HepG2 (cell line): Measurements from ENCODE around the gene IPO13. TPM values are rescaled to one million over a fixed set of nuclear protein-coding genes. Genes with fewer than 3 reads are reported as not detected.

Source experiments
- ATM ChIP-seq: fragments of 450-650 bp; IDR thresholded peaks from 2 replicates; pipeline ENCODE4 v1.7.1; 2017; ENCODE audit warnings: mild to moderate bottlenecking, borderline replicate concordance
- ESRRA ChIP-seq: sonication (generic); formaldehyde crosslinking; IDR thresholded peaks from 2 replicates; pipeline ENCODE4 v1.5.1; 2020; ENCODE audit warnings: mild to moderate bottlenecking, low read depth, missing genetic modification reagents
- HMG20A ChIP-seq: IDR thresholded peaks from 2 replicates; pipeline ENCODE4 v1.6.1; 2016; ENCODE audit warnings: borderline replicate concordance
- HNF4A ChIP-seq: sonication (generic); formaldehyde crosslinking; IDR thresholded peaks from 2 replicates; pipeline ENCODE4 v1.4.0; 2020; ENCODE audit warnings: missing genetic modification reagents
- HNRNPH1 ChIP-seq: fragments of 200-400 bp; formaldehyde crosslinking; optimal IDR thresholded peaks from 2 replicates; pipeline ENCODE3; 2017; ENCODE audit warnings: mild to moderate bottlenecking, low read depth, low read length
- IKZF1 ChIP-seq: fragments of 450-650 bp; IDR thresholded peaks from 2 replicates; pipeline ENCODE4 v1.7.1; 2016
- JUND ChIP-seq: sonication (generic); formaldehyde crosslinking; IDR thresholded peaks from 2 replicates; pipeline ENCODE4 v1.8.0; 2022; ENCODE audit warnings: mild to moderate bottlenecking, missing genetic modification reagents
- KLF13 ChIP-seq: sonication (generic); formaldehyde crosslinking; IDR thresholded peaks from 2 replicates; pipeline ENCODE4 v1.4.0; 2020; ENCODE audit warnings: mild to moderate bottlenecking, missing genetic modification reagents
- ONECUT2 ChIP-seq: sonication (generic); formaldehyde crosslinking; IDR thresholded peaks from 2 replicates; pipeline ENCODE4 v1.4.0; 2020; ENCODE audit warnings: missing genetic modification reagents
- RBFOX2 ChIP-seq: fragments of 200-400 bp; formaldehyde crosslinking; IDR thresholded peaks from 2 replicates; pipeline ENCODE4 v1.6.1; 2017; ENCODE audit warnings: low read depth, mild to moderate bottlenecking, low read length
- RXRA ChIP-seq: sonication (generic); formaldehyde crosslinking; IDR thresholded peaks from 2 replicates; pipeline ENCODE4 v1.5.1; 2020; ENCODE audit warnings: missing genetic modification reagents
- SMYD3 ChIP-seq: sonication (generic); formaldehyde crosslinking; IDR thresholded peaks from 2 replicates; pipeline ENCODE4 v1.8.1; 2023; ENCODE audit warnings: mild to moderate bottlenecking, missing genetic modification reagents
- ZNF83 ChIP-seq: sonication (generic); formaldehyde crosslinking; IDR thresholded peaks from 2 replicates; pipeline ENCODE4 v1.4.0; 2020; ENCODE audit warnings: missing genetic modification reagents, mild to moderate bottlenecking, borderline replicate concordance
- ZSCAN29 ChIP-seq: sonication (generic); formaldehyde crosslinking; conservative IDR thresholded peaks from 2 replicates; pipeline ENCODE4 v1.4.0; 2020; ENCODE audit warnings: mild to moderate bottlenecking, missing genetic modification reagents
- polyA plus RNA-seq, 8 experiments: library from polyadenylated mRNA; depleted of rRNA in 3 of 8; stranded (reverse) in 7 of 8; unstranded in 1 of 8; fragments of >200 nt; fragmentation: Illumina TruSeq in 4 of 8; extraction: Trizol in 4 of 8; gene quantifications; 2 replicates each; pipeline versions ENCODE4 v1.2.1 to v1.2.3, GENCODE V29; 2011 to 2016; ENCODE audit warnings: low read depth in 4 of 8, missing spikeins in 1 of 8, mixed read lengths in 1 of 8; ENCODE audit not compliant: insufficient read depth in 1 of 8
- total RNA-seq, 5 experiments: library from RNA; depleted of rRNA; stranded (reverse); fragments of >200 nt; fragmentation: Illumina TruSeq; extraction: Trizol; gene quantifications; 2 replicates each; pipeline ENCODE4 v1.2.3, GENCODE V29; 2016; ENCODE audit warnings: low read depth in 1 of 5
- TF ChIP-seq, protein P1 (sequence below): sonication (generic); formaldehyde crosslinking; IDR thresholded peaks from 2 replicates; pipeline ENCODE4 v1.4.0; 2020; ENCODE audit warnings: low read depth, mild to moderate bottlenecking, missing genetic modification reagents
- TF ChIP-seq, protein P2 (sequence below): sonication (generic); formaldehyde crosslinking; IDR thresholded peaks from 2 replicates; pipeline ENCODE4 v1.4.0; 2020; ENCODE audit warnings: mild to moderate bottlenecking, missing genetic modification reagents
- TF ChIP-seq, protein P3 (sequence below): sonication (generic); formaldehyde crosslinking; IDR thresholded peaks from 2 replicates; pipeline ENCODE4 v1.4.0; 2020; ENCODE audit warnings: missing genetic modification reagents, borderline replicate concordance
- TF ChIP-seq, protein P4 (sequence below): sonication (generic); formaldehyde crosslinking; IDR thresholded peaks from 2 replicates; pipeline ENCODE4 v1.5.0; 2020; ENCODE audit warnings: missing genetic modification reagents
- TF ChIP-seq, protein P5 (sequence below): sonication (generic); formaldehyde crosslinking; IDR thresholded peaks from 2 replicates; pipeline ENCODE4 v1.4.0; 2020; ENCODE audit warnings: mild to moderate bottlenecking, missing genetic modification reagents
- TF ChIP-seq, protein P6 (sequence below): sonication (generic); formaldehyde crosslinking; IDR thresholded peaks from 2 replicates; pipeline ENCODE4 v1.8.1; 2022; ENCODE audit warnings: mild to moderate bottlenecking, missing genetic modification reagents

Gene IPO13
- total and polyA plus RNA-seq, 2 of the 13 experiments (the other 11 are each of a cell fraction or from before 2014, with no cell fraction given), result 12.9 to 15.6 TPM

DNA sequence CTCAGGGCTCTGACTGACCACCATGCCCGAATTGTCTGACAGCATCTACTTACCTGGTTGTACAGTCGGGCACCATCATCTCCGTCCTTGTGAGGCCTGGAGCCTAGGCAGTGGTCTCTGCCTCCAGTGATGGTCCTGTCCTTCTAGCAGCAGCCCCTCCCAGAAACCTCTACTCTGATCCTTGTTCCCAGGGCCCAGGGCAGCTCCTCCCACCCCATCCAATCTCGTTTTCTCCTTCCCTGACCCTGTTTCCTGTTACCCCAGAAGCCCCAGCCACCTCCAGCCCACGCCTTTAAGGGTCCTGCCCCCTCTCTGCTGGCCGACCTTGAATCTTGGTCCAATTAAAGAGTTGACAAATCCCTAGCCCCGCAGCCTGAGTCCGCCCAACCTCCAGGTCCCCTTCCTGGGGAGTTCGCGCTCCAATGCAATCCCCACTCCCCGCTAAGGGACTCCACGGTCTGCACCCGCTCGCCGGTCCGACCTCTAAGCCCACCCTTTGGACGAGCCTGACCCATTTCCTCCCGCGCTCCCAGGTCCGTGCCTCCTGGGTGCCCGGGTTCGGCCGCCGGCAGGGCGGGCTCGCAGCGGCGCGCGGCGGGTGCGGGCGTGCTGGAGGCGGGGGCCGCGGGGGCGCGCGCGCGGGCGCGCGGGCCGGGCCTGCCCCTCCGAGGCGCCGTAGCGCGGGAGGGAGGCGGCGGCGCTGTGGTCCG lies 32.0 kb downstream of the IPO13 start, which contains the start of gene B4GALT2 (continued):
- TF ChIP-seq, protein P1, sequence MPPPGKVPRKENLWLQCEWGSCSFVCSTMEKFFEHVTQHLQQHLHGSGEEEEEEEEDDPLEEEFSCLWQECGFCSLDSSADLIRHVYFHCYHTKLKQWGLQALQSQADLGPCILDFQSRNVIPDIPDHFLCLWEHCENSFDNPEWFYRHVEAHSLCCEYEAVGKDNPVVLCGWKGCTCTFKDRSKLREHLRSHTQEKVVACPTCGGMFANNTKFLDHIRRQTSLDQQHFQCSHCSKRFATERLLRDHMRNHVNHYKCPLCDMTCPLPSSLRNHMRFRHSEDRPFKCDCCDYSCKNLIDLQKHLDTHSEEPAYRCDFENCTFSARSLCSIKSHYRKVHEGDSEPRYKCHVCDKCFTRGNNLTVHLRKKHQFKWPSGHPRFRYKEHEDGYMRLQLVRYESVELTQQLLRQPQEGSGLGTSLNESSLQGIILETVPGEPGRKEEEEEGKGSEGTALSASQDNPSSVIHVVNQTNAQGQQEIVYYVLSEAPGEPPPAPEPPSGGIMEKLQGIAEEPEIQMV (CRISPR knock-in tag), result no peak; the same call in 1 of the 2 replicates
- TF ChIP-seq, protein P2, sequence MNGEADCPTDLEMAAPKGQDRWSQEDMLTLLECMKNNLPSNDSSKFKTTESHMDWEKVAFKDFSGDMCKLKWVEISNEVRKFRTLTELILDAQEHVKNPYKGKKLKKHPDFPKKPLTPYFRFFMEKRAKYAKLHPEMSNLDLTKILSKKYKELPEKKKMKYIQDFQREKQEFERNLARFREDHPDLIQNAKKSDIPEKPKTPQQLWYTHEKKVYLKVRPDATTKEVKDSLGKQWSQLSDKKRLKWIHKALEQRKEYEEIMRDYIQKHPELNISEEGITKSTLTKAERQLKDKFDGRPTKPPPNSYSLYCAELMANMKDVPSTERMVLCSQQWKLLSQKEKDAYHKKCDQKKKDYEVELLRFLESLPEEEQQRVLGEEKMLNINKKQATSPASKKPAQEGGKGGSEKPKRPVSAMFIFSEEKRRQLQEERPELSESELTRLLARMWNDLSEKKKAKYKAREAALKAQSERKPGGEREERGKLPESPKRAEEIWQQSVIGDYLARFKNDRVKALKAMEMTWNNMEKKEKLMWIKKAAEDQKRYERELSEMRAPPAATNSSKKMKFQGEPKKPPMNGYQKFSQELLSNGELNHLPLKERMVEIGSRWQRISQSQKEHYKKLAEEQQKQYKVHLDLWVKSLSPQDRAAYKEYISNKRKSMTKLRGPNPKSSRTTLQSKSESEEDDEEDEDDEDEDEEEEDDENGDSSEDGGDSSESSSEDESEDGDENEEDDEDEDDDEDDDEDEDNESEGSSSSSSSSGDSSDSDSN (CRISPR knock-in tag), result no peak; the same call in 1 of the 2 replicates
- TF ChIP-seq RBFOX2, result peak; percentile 50; the same call in 1 of the 2 replicates
- no peak for TF ChIP-seq ATM
- TF ChIP-seq JUND (CRISPR knock-in tag), result no peak
- no peak for TF ChIP-seq ONECUT2
- TF ChIP-seq IKZF1, result no peak
- TF ChIP-seq ESRRA (CRISPR knock-in tag), result peak; percentile 32; the same call in 1 of the 2 replicates
- TF ChIP-seq, protein P3, sequence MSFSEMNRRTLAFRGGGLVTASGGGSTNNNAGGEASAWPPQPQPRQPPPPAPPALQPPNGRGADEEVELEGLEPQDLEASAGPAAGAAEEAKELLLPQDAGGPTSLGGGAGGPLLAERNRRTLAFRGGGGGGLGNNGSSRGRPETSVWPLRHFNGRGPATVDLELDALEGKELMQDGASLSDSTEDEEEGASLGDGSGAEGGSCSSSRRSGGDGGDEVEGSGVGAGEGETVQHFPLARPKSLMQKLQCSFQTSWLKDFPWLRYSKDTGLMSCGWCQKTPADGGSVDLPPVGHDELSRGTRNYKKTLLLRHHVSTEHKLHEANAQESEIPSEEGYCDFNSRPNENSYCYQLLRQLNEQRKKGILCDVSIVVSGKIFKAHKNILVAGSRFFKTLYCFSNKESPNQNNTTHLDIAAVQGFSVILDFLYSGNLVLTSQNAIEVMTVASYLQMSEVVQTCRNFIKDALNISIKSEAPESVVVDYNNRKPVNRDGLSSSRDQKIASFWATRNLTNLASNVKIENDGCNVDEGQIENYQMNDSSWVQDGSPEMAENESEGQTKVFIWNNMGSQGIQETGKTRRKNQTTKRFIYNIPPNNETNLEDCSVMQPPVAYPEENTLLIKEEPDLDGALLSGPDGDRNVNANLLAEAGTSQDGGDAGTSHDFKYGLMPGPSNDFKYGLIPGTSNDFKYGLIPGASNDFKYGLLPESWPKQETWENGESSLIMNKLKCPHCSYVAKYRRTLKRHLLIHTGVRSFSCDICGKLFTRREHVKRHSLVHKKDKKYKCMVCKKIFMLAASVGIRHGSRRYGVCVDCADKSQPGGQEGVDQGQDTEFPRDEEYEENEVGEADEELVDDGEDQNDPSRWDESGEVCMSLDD (CRISPR knock-in tag), result no peak
- TF ChIP-seq, protein P4, sequence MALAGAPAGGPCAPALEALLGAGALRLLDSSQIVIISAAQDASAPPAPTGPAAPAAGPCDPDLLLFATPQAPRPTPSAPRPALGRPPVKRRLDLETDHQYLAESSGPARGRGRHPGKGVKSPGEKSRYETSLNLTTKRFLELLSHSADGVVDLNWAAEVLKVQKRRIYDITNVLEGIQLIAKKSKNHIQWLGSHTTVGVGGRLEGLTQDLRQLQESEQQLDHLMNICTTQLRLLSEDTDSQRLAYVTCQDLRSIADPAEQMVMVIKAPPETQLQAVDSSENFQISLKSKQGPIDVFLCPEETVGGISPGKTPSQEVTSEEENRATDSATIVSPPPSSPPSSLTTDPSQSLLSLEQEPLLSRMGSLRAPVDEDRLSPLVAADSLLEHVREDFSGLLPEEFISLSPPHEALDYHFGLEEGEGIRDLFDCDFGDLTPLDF (CRISPR knock-in tag), result 0 out of 2 replicates have a peak, but pooled peaks have one; percentile 24
- 0 out of 2 replicates have a peak, but pooled peaks have one; percentile 13 for TF ChIP-seq HNF4A (CRISPR knock-in tag)
- no peak for TF ChIP-seq SMYD3 (CRISPR knock-in tag)
- no peak for TF ChIP-seq HMG20A (CRISPR knock-in tag)
- no peak for TF ChIP-seq RXRA (CRISPR knock-in tag)
- TF ChIP-seq ZNF83 (CRISPR knock-in tag), result no peak
- no peak for TF ChIP-seq KLF13 (CRISPR knock-in tag)
- no peak for TF ChIP-seq HNRNPH1
- TF ChIP-seq, protein P5, sequence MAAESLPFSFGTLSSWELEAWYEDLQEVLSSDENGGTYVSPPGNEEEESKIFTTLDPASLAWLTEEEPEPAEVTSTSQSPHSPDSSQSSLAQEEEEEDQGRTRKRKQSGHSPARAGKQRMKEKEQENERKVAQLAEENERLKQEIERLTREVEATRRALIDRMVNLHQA, result no peak
- TF ChIP-seq ZSCAN29 (CRISPR knock-in tag), result no peak; the same call in 1 of the 2 replicates
- TF ChIP-seq, protein P6, sequence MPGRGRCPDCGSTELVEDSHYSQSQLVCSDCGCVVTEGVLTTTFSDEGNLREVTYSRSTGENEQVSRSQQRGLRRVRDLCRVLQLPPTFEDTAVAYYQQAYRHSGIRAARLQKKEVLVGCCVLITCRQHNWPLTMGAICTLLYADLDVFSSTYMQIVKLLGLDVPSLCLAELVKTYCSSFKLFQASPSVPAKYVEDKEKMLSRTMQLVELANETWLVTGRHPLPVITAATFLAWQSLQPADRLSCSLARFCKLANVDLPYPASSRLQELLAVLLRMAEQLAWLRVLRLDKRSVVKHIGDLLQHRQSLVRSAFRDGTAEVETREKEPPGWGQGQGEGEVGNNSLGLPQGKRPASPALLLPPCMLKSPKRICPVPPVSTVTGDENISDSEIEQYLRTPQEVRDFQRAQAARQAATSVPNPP (CRISPR knock-in tag), result 0 out of 2 replicates have a peak, but pooled peaks have one; percentile 17
